ENCODE data around the gene WIF1.

DNA sequence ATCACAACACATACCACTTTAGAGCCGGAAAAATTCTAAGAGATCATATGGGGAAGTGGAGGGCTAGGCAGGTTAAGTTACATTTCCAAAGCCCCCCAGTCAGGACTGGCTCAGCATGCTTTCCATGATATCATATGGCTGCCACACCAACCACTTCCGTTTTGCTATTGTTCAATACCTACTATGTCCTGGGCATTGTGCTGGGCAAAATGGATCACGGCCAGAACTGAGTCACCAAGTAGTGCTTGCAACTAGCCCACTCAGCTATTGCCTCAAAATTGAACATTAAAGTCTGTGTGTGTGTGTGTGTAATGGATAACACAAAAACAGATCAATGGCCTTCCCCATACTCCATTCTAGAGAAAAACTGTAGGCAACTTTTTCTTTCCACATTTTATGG lies 22.7 kb downstream of the WIF1 start:
- TF ChIP-seq POLR2A (IDR thresholded peaks at IDR 0.05), result no peak
- TF ChIP-seq, protein P1, sequence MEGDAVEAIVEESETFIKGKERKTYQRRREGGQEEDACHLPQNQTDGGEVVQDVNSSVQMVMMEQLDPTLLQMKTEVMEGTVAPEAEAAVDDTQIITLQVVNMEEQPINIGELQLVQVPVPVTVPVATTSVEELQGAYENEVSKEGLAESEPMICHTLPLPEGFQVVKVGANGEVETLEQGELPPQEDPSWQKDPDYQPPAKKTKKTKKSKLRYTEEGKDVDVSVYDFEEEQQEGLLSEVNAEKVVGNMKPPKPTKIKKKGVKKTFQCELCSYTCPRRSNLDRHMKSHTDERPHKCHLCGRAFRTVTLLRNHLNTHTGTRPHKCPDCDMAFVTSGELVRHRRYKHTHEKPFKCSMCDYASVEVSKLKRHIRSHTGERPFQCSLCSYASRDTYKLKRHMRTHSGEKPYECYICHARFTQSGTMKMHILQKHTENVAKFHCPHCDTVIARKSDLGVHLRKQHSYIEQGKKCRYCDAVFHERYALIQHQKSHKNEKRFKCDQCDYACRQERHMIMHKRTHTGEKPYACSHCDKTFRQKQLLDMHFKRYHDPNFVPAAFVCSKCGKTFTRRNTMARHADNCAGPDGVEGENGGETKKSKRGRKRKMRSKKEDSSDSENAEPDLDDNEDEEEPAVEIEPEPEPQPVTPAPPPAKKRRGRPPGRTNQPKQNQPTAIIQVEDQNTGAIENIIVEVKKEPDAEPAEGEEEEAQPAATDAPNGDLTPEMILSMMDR (IDR thresholded peaks at IDR 0.05), result no peak
